ENCODE data around the gene NFAM1. TPM values are rescaled to one million over a fixed set of nuclear protein-coding genes. Genes with fewer than 3 reads are reported as not detected.

Gene NFAM1
- total and polyA plus RNA-seq, 2 of the 13 experiments (the other 11 are each of a cell fraction or from before 2014, with no cell fraction given), result 0.03 TPM; not detected in 1

DNA sequence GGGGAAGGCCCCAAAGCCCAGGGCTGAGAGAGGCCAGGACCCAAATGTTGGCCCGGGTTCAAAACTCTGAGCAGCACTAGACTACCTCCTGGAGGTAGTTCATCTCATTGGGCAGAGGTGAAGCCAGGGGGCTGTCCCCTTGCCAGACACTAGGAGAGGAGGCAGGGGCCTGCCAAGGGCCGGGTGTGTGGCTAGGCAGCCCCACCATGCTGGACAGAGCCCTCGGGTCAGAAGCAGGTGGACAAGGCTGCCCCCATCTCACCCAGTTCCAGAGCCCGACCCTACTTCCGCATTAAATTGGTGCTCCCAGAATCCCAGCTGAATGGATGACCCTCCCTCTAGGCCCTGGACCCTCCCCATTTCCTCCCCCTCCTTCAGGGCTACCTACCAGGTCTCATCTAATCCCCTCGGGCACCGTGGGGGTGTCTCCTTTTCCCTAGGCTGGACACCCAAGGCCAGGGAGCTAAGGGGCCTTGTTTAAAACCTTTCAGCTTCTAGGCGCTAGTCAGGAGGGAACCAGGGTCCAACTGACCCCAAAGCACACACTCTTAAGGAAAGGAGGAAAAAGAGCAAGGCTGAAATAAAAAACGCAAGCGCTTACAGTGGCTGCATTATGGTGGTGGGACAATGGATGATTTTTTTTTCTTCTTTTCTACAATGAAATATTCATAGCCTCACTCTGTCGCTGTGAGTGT is 89.6 kb downstream of the NFAM1 start (continued):
- TF ChIP-seq, protein P1, sequence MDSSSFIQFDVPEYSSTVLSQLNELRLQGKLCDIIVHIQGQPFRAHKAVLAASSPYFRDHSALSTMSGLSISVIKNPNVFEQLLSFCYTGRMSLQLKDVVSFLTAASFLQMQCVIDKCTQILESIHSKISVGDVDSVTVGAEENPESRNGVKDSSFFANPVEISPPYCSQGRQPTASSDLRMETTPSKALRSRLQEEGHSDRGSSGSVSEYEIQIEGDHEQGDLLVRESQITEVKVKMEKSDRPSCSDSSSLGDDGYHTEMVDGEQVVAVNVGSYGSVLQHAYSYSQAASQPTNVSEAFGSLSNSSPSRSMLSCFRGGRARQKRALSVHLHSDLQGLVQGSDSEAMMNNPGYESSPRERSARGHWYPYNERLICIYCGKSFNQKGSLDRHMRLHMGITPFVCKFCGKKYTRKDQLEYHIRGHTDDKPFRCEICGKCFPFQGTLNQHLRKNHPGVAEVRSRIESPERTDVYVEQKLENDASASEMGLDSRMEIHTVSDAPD (CRISPR knock-in tag; IDR thresholded peaks at IDR 0.05), result no peak
- TF ChIP-seq ZNF558 (CRISPR knock-in tag; IDR thresholded peaks at IDR 0.05; ENCODE audit: borderline replicate concordance) (no peak), ZNF720 (CRISPR knock-in tag; IDR thresholded peaks at IDR 0.05) (no peak), ZSCAN30 (CRISPR knock-in tag; IDR thresholded peaks at IDR 0.05) (no peak)
- TF ChIP-seq, protein P2, sequence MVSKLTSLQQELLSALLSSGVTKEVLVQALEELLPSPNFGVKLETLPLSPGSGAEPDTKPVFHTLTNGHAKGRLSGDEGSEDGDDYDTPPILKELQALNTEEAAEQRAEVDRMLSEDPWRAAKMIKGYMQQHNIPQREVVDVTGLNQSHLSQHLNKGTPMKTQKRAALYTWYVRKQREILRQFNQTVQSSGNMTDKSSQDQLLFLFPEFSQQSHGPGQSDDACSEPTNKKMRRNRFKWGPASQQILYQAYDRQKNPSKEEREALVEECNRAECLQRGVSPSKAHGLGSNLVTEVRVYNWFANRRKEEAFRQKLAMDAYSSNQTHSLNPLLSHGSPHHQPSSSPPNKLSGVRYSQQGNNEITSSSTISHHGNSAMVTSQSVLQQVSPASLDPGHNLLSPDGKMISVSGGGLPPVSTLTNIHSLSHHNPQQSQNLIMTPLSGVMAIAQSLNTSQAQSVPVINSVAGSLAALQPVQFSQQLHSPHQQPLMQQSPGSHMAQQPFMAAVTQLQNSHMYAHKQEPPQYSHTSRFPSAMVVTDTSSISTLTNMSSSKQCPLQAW (CRISPR knock-in tag; IDR thresholded peaks at IDR 0.05), result no peak

DNA sequence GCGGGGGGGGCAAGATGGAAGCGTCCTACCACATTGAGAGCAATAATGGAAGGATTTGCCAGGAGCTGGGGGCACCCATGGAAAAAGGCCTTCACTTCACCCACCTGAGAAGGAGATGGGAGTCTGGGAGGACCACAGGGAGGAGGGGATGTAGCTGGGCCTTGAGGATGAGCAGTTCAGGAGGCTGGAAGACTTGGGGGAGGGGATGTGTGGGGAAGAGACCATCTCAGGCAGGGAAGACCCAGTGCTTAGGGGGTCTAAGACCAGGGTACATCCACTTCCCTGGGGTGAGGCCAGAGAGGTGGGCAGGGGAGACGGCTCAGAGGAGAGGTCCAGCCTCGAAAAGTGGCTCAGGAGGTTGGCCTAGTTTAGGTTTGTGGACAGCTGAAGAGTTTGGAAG is 90.4 kb downstream of the NFAM1 start:
- 55% methylated on average over 4 of the region's 4 CpGs for WGBS (ENCODE audit: low lambda C conversion rate)
- no peak overlapping the region for H3K4me2 ChIP-seq (ENCODE audit: low read depth, low read length)
- H4K20me1 ChIP-seq (ENCODE audit: insufficient read depth, low read length), result no peaks in the 10 kb centered on the region
- intact Hi-C loops (cut with micrococcal nuclease; ENCODE audit: unreplicated experiment), result no loop called here
- in situ Hi-C loops (cut with HindIII; ENCODE audit: extremely low pct_ligation_motif_present, low pct_unique_long_range_greater_than_20kb), result no loop called here
- no TSS peak for BruUV-seq (replicated peaks)
- no peak for TF ChIP-seq MTF2 (CRISPR knock-in tag; IDR thresholded peaks at IDR 0.05; ENCODE audit: borderline replicate concordance)
- TF ChIP-seq SAFB2 (CRISPR knock-in tag; IDR thresholded peaks at IDR 0.05; ENCODE audit: borderline replicate concordance, low read depth), result no peak
- no peak for TF ChIP-seq ZNF383 (CRISPR knock-in tag; IDR thresholded peaks at IDR 0.05; ENCODE audit: borderline replicate concordance)
- TF ChIP-seq HNRNPK (IDR thresholded peaks at IDR 0.05; ENCODE audit: low read depth, low read length, poor library complexity, severe bottlenecking), result no peak
- H3K4me1 ChIP-seq (ENCODE audit: insufficient read depth, low read length), result no peaks in the 10 kb centered on the region
- no peak overlapping the region for H3K4me3 ChIP-seq (replicated peaks in 1 of 3; ENCODE audit: insufficient read depth in 1 of 3, low read depth in 2 of 3, low read length in 3 of 3)
- H3K27me3 ChIP-seq (ENCODE audit: control insufficient read depth in 1 of 2, insufficient read depth in 2 of 2, low read length in 2 of 2), result peaks cover 6 to 53% of the 10 kb centered on the region in 2 experiments
- H2AFZ ChIP-seq (ENCODE audit: low read length), result no peak overlapping the region
- FAIRE-seq (no peak), DNase-seq (ENCODE audit: low spot score) (no peak), ATAC-seq (no peak)
- H3K36me3 ChIP-seq (replicated peaks in 1 of 2; ENCODE audit: control insufficient read depth in 1 of 2, insufficient read depth in 2 of 2, low read length in 2 of 2), result no peaks in the 10 kb centered on the region
- no peaks in the 10 kb centered on the region for H3K79me2 ChIP-seq (ENCODE audit: insufficient read depth, low read length)
- ChIA-PET POLR2A (no interaction called here), CTCF (ENCODE audit: low intra/inter-chr PET ratio, low total read pairs) (no interaction called here)
- no peaks in the 10 kb centered on the region for H3K9me3 ChIP-seq (ENCODE audit: low read length)
- H3K27ac ChIP-seq (ENCODE audit: extremely low read length, insufficient read depth, low read length), result no peak overlapping the region
- H3K9ac ChIP-seq (ENCODE audit: insufficient read depth, low read depth, low read length), result no peak overlapping the region
